ENCODE results near the gene HEBP2. TPM values are rescaled to one million over a fixed set of nuclear protein-coding genes. Genes with fewer than 3 reads are reported as not detected.

Gene HEBP2
- total RNA-seq, 3 donors from 2014 or later (not counting 1 experiment from before 2014, with no cell fraction given): 14.2 to 18.6 (median 15.2) TPM

DNA sequence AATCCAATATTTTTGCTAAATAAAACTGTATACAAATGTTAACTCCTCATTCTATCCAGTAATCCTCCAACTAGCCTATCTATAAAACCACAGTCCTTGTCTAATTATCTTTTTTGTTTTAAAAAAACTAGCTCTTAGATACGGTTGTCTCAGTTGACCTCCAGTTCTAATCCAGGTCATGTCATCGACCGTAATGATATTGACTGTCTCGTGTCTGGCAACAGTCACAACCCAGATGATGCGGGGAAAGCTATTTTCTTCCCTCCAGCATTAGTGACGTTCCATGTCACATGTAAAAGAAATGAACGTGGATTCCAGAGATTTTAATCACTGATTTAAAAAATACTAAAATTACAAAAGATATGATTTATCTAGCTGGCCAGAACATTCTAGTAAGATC is 35.5 kb downstream of the HEBP2 start:
- intact Hi-C loops (cut with micrococcal nuclease): no loop called here
- H3K4me1 ChIP-seq (ENCODE audit: control insufficient read depth, insufficient read depth, low read length): no peaks in the 10 kb centered on the region

DNA sequence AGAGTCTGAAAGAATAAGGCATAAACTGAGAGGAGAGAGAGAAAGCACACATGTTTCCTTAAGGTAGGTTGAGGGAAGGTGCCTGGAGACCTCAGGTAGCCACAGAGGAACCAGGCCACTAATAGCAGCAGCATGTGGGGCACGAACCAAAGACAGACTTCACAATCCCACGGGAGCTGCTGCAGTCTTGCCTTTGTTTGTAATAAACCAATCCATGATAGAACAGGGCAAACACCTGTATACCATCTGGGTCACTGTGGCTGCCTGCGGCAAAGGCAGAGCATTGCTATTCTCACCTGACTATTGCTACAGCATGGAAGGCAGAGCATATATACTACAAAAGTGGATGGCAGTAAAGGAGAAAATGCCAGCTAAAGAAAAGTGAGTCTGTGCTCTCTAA is 36.3 kb downstream of the HEBP2 start:
- H3K27me3 ChIP-seq (ENCODE audit: control insufficient read depth, insufficient read depth, low read length): no peaks in the 10 kb centered on the region
- no peaks in the 10 kb centered on the region for H3K9me3 Mint-ChIP-seq
- no peaks in the 10 kb centered on the region for H3K36me3 Mint-ChIP-seq
- no peaks in the 10 kb centered on the region for H3K4me1 ChIP-seq (ENCODE audit: control insufficient read depth, insufficient read depth, low read length)
- no peak overlapping the region for H3K27ac ChIP-seq (ENCODE audit: low read length)
- intact Hi-C loops (cut with micrococcal nuclease): no loop called here
- TF ChIP-seq, protein P1, sequence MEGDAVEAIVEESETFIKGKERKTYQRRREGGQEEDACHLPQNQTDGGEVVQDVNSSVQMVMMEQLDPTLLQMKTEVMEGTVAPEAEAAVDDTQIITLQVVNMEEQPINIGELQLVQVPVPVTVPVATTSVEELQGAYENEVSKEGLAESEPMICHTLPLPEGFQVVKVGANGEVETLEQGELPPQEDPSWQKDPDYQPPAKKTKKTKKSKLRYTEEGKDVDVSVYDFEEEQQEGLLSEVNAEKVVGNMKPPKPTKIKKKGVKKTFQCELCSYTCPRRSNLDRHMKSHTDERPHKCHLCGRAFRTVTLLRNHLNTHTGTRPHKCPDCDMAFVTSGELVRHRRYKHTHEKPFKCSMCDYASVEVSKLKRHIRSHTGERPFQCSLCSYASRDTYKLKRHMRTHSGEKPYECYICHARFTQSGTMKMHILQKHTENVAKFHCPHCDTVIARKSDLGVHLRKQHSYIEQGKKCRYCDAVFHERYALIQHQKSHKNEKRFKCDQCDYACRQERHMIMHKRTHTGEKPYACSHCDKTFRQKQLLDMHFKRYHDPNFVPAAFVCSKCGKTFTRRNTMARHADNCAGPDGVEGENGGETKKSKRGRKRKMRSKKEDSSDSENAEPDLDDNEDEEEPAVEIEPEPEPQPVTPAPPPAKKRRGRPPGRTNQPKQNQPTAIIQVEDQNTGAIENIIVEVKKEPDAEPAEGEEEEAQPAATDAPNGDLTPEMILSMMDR (IDR thresholded peaks at IDR 0.05): no peak
- H3K27ac Mint-ChIP-seq: no peak overlapping the region
- WGBS (ENCODE audit: insufficient coverage): 93% methylated on average over 3 of the region's 3 CpGs
- no peaks in the 10 kb centered on the region for H3K4me1 Mint-ChIP-seq
- no peak overlapping the region for H3K4me3 Mint-ChIP-seq
- H3K27me3 Mint-ChIP-seq (ENCODE audit: low read depth in 2 of 2): peaks cover 5 to 7% of the 10 kb centered on the region in 2 donors
- H3K36me3 ChIP-seq (ENCODE audit: control insufficient read depth, insufficient read depth, low read length): no peaks in the 10 kb centered on the region
- DNase-seq: no peak
- ATAC-seq: no peak
- H3K4me3 ChIP-seq (ENCODE audit: low read length): no peak overlapping the region
- no peaks in the 10 kb centered on the region for H3K9me3 ChIP-seq (ENCODE audit: control insufficient read depth, insufficient read depth, low read length)

More for the DNA sequence above, 35.5 kb downstream of the HEBP2 start:
- 93% methylated on average over 5 of the region's 7 CpGs for WGBS (ENCODE audit: insufficient coverage)
- ATAC-seq (no peak), DNase-seq (no peak)
- H3K36me3 Mint-ChIP-seq: no peaks in the 10 kb centered on the region
- H3K4me3 Mint-ChIP-seq: no peak overlapping the region
- H3K9me3 Mint-ChIP-seq: no peaks in the 10 kb centered on the region
- peaks cover 5 to 7% of the 10 kb centered on the region in 2 donors for H3K27me3 Mint-ChIP-seq (ENCODE audit: low read depth in 2 of 2)
- no peak overlapping the region for H3K27ac Mint-ChIP-seq
- no peak overlapping the region for H3K4me3 ChIP-seq (ENCODE audit: low read length)
- TF ChIP-seq, protein P1 (IDR thresholded peaks at IDR 0.05): no peak
- no peaks in the 10 kb centered on the region for H3K9me3 ChIP-seq (ENCODE audit: control insufficient read depth, insufficient read depth, low read length)
- H3K27me3 ChIP-seq (ENCODE audit: control insufficient read depth, insufficient read depth, low read length): no peaks in the 10 kb centered on the region
- H3K36me3 ChIP-seq (ENCODE audit: control insufficient read depth, insufficient read depth, low read length): no peaks in the 10 kb centered on the region
- no peak overlapping the region for H3K27ac ChIP-seq (ENCODE audit: low read length)
- no peaks in the 10 kb centered on the region for H3K4me1 Mint-ChIP-seq

DNA sequence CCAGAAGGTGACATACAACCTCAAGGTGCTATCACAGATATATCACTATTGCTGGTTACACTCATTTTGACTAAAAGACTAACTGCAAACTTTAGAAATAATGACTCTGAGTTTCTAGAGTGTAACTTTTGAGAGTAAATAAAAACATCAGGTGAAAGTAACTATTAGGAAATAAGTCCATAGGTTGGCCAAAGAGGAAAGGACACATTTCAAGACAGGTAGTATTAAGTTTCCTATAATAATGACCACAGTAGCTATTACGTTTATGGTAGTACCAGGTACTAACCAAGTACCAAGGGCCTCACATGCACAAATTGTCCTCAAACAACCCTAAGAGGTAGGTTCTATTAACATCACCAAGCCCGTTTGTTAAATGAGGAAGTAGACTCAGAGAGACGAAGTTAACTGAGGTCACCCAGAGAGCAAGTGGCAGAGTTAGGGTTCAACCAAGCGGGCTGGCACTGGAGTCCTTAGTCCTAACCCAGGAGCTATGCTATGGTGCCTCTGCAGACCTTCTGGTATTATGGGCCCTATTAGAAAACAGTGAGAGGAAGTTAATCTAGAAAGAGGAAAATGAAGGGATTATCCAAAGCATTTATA is 36.8 kb downstream of the HEBP2 start:
- no peaks in the 10 kb centered on the region for H3K36me3 Mint-ChIP-seq
- H3K36me3 ChIP-seq (ENCODE audit: control insufficient read depth, insufficient read depth, low read length): no peaks in the 10 kb centered on the region
- no peak overlapping the region for H3K4me3 ChIP-seq (ENCODE audit: low read length)
- intact Hi-C loops (cut with micrococcal nuclease): no loop called here
- DNase-seq (no peak), ATAC-seq (no peak)
- no peak overlapping the region for H3K27ac Mint-ChIP-seq
- peaks cover 5 to 7% of the 10 kb centered on the region in 2 donors for H3K27me3 Mint-ChIP-seq (ENCODE audit: low read depth in 2 of 2)
- H3K27ac ChIP-seq (ENCODE audit: low read length): no peak overlapping the region
- no peaks in the 10 kb centered on the region for H3K9me3 ChIP-seq (ENCODE audit: control insufficient read depth, insufficient read depth, low read length)
- no peaks in the 10 kb centered on the region for H3K4me1 ChIP-seq (ENCODE audit: control insufficient read depth, insufficient read depth, low read length)
- H3K27me3 ChIP-seq (ENCODE audit: control insufficient read depth, insufficient read depth, low read length): no peaks in the 10 kb centered on the region
- H3K9me3 Mint-ChIP-seq: no peaks in the 10 kb centered on the region
- no peaks in the 10 kb centered on the region for H3K4me1 Mint-ChIP-seq
- no peak overlapping the region for H3K4me3 Mint-ChIP-seq
- TF ChIP-seq, protein P1 (IDR thresholded peaks at IDR 0.05): no peak
- 51% methylated on average over 3 of the region's 4 CpGs for WGBS (ENCODE audit: insufficient coverage)

DNA sequence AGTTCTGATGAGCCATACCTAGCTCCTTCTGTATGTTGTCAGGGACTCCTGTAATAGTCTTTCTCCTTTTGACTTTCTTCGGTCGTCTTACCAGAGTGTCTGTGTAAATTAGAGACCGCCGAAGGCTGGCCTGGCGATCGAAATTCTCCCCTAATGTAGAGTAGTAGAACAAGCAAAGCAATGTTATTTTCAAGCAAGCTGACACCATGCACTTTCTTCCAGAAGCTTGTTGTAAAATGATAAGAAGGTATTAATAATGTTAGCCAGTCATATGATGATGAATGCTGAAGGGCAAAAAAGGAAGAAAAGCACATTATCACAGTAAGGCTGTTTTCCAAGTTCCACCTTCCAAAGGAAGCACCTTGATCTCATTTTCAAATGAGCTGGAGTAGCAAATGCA is 37.9 kb downstream of the HEBP2 start:
- Histone ChIP-seq H3K4me3 (ENCODE audit: low read length) (no peak overlapping the region), H3K27me3 (ENCODE audit: control insufficient read depth, insufficient read depth, low read length) (no peaks in the 10 kb centered on the region), H3K27ac (ENCODE audit: low read length) (no peak overlapping the region), H3K9me3 (ENCODE audit: control insufficient read depth, insufficient read depth, low read length) (no peaks in the 10 kb centered on the region), H3K36me3 (ENCODE audit: control insufficient read depth, insufficient read depth, low read length) (no peaks in the 10 kb centered on the region), H3K4me1 (ENCODE audit: control insufficient read depth, insufficient read depth, low read length) (no peaks in the 10 kb centered on the region)
- no peaks in the 10 kb centered on the region for H3K4me1 Mint-ChIP-seq
- TF ChIP-seq, protein P1 (IDR thresholded peaks at IDR 0.05): no peak
- no peaks in the 10 kb centered on the region for H3K36me3 Mint-ChIP-seq
- 89% methylated on average over 6 of the region's 6 CpGs for WGBS (ENCODE audit: insufficient coverage)
- no peaks in the 10 kb centered on the region for H3K9me3 Mint-ChIP-seq
- H3K27ac Mint-ChIP-seq: no peak overlapping the region
- H3K27me3 Mint-ChIP-seq (ENCODE audit: low read depth in 2 of 2): peaks cover 7 to 10% of the 10 kb centered on the region in 2 donors
- no peak for DNase-seq
- ATAC-seq: no peak
- no peak overlapping the region for H3K4me3 Mint-ChIP-seq
- intact Hi-C loops (cut with micrococcal nuclease): no loop called here
